Right forelimb (tissue), 1 donor: ENCODE results near the gene KRT81.
A peak's percentile ranks its signal among the peaks of the same experiment; 100 is the strongest.

Source experiments
- DNase-seq: peaks from one replicate; pipeline ENCODE4 v3.0.0-alpha.2; 2018

Gene KRT81

DNA sequence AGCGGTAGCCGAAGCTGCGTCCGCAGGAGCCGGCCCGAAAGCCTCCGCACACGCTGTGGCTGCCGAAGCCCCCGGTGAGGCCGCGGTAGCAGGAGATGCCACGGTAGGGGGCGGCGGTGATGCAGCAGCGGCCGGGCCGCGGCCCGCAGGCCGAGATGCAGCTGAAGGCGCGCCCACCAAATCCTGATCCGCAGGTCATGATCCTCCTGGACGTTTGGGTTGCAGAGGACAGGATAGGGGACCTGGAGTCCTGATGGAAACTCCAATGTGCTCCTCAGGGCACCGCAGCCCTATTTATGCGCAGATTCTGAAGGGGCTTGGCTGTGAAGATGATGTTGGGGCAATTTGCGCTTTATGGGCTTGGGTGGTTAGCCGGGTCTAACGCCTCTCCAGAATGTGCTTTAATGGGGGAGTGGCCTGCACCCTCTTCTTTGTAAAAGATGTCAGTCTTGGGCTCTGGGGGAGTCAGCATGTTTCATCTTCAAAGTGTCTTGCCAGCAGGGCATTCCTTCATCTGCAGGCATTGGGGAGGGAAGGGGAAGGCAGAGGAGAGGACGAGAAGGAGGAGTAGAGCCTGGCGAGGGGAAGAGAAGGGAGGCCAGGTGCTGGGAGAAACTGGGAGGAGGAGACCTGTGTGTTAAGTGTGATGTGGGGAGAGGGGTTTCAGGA lies at the start of gene KRT81:
Gene KRT81 (minus strand): TSS at position 268 of the 669 bp plus-strand sequence. CDS start 69 bp downstream, at position 199.
- no peak for DNase-seq

- no peak for DNase-seq
Measured at GRCh38 chr12:52338241-52338960, 47.1 kb upstream of the KRT81 start.

GRCh38 chr12:52337054-52337453 lies 45.7 kb upstream of the KRT81 start:
- DNase-seq = no peak

GRCh38 chr12:52336641-52337040 lies 45.3 kb upstream of the KRT81 start:
- DNase-seq = no peak

GRCh38 chr12:52335598-52336262 lies 44.4 kb upstream of the KRT81 start:
- DNase-seq = no peak

- DNase-seq = no peak
Measured at GRCh38 chr12:52334185-52334584, 42.9 kb upstream of the KRT81 start.

GRCh38 chr12:52333321-52333720 lies 42.0 kb upstream of the KRT81 start:
- DNase-seq = no peak

GRCh38 chr12:52332381-52332780 lies 41.0 kb upstream of the KRT81 start:
- no peak for DNase-seq

DNA sequence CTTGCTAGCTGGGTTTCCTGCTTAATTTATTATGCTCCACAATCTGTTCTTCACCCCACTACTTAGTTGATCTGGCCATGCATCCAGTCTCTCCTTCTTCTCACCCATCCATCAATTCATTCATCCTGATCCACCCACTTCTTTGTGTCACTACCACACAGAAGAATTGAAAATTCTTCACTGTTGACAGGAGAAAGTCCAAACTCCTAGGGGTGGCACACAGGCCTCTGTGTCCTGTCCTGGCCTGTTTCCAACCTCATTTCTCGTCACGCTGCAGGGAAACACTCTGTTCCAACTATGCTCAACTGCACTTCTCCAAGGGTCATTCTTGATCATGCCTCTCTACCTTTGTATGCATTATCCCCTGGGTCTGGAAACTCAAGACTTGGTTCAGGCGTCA lies 40.5 kb upstream of the KRT81 start:
- DNase-seq = no peak

GRCh38 chr12:52331039-52331438 lies 39.7 kb upstream of the KRT81 start:
- no peak for DNase-seq

GRCh38 chr12:52327830-52328500 lies 36.6 kb upstream of the KRT81 start:
- DNase-seq = no peak

DNA sequence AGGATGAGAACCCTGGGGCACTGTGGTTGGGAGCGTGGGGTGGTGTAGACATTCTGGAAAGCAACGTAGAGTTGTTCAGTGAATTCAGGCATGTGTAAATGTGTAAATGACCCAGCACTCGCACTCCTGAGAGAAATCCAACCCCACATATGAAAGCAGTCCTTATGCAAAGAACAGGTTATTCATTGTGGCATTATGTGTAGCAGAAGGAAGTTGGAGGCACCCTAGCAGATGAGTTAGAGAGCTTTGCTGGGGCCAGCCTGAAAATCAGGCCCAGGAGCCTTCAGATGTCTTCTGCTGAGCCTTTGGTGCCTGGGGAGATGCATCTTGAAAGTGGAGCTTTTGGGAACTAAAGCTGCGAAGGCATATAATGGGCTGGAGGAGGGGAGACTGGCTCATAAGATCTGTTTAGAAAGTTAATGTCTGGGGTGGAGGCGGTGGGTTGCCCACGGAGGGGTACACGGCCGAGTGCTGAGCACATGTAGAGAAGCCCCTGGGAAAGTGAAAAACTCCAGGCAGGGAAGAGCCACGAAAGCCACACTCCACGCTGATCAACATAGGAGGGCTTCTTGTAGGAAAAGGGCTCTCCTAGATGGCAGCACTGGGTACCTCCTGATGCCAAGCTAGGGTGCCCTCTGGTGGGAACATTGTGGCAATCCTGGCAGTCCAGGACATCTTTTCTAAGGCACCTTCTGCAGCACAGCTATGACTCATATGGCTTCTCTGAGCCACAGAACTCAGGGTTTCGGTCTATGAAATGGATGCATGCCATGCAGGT lies 35.9 kb upstream of the KRT81 start:
- peak; percentile 66 for DNase-seq

DNA sequence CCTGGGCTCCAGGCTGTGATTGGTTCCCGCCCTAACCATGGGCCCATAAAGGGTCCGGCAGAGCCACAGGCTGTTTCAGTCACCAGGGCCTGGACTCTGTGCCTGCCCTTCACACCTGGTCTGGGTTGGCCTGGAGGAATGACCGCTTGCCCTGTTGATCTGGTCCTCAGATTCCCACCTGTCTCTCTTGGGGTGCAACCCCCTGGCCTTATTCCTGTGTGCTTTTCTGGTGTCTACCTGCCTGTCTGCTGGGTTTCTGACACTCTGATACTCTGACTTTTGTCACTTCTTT lies 32.8 kb upstream of the KRT81 start:
- no peak for DNase-seq

- no peak for DNase-seq
Measured at GRCh38 chr12:52323416-52324152, 32.2 kb upstream of the KRT81 start.

DNA sequence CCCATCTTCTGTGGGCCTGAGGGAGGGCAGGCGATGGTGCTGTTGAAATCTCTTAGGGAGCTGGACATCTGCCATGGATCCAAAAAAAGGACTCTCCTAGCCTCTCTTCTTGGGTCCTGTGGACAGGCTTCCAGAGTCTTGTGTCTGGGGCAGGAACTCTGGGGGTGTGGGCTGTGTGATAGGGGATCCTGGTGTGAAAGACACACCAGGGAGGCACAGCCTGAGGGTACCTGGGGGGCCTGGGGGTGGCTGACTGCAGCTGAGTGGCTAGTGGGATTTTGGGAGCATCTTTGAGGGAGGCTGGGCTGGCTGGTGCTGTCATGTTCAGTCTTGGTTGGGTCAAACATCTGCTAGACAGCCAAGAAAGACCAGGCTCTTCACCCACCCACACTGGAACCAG lies 31.7 kb upstream of the KRT81 start:
- no peak for DNase-seq

- no peak for DNase-seq
Measured at GRCh38 chr12:52322069-52322468, 30.7 kb upstream of the KRT81 start.

DNA sequence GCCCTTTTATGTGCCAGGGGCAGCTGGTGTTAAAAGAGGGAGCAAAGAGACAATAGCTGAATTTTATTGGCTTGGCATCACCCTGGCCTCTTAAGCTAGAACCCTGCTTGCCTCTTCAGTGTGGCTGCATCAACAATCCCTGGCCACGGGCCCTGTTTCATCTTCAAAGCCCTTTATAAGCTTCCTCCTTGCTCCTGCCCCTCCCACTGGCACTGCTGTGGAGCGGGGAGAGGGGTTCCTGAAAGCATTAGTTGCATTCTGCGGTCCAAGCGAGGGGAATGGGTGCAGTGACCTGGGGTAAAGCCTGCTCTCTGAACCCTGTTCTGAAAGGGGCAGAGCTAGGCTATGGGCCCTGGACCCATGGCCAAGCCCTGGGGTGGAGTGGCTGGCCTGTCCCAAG lies 30.1 kb upstream of the KRT81 start:
- DNase-seq = no peak

GRCh38 chr12:52320784-52321400 lies 29.6 kb upstream of the KRT81 start, which contains the start of gene KRT83:
TSS of gene KRT83 (minus strand) at chr12:52321398. CDS start at chr12:52321335, 63 bp downstream.
- DNase-seq = no peak

DNA sequence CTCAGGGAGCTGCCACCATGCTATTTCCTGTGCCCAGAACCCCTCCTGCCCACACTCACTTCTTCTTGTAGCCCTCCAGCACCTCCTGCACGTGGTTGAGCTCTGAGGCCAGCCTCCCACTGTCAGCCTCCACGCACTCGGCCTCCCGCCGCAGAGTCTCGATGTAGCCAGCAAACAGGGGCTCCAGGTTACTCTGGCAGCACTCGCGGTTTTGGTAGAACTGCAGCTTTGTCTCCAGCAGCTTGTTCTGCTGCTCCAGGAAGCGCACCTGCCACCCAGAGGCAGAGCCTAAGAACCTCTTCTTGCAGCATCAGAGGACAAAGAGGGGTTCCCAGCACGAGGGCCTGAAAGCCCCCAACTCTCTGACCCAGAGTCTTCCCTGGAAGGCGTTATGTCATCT lies 27.8 kb upstream of the KRT81 start:
- no peak for DNase-seq

DNA sequence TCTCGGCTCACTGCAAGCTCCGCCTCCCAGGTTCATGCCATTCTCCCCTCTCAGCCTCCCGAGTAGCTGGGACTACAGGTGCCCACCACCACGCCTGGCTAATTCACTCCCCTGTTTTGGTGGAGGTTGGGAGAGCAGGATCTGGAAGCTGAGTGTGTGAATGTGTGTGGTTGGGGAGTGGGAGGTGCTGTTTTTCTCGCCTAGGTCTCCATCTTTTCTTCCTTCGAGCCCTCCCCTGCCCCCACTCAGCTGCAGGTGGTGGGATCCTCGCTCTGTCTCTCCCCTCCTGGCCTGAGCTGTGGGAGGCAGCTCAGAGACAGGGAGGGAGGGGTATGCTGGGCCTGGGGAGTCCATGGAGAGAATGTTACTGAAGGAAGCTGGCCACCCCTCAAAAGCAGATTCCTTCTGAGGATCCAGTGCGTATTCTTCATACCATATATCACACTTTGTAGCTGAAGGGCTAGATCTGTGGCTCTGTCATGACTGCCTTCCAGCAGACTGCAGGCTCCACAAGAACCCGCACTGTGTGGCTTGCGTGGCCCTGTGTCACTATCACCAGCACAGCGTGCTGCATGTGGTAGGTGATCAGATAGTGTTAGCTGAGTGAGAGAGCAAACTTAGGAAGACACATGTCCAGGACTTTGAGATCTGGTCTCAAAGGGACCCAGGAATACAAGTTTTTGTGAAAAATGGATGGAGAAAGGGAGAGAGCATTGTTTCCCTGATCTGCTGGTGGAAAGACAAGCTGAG lies 27.1 kb upstream of the KRT81 start:
- no peak for DNase-seq
